Jurkat, Clone E6-1 (cell line): Measurements from ENCODE around the gene GSG1L.

ENCODE experiments used
- DNase-seq: peaks from one replicate; pipeline ENCODE4 v3.0.0-alpha.2; 2011; ENCODE audit warnings: low read depth, low spot score
- H3K4me3 ChIP-seq: 2 replicates; pipeline ENCODE4 v1.5.1; 2011; ENCODE audit warnings: mild to moderate bottlenecking, low read length, control low read depth, moderate library complexity

GSG1L gene

DNA sequence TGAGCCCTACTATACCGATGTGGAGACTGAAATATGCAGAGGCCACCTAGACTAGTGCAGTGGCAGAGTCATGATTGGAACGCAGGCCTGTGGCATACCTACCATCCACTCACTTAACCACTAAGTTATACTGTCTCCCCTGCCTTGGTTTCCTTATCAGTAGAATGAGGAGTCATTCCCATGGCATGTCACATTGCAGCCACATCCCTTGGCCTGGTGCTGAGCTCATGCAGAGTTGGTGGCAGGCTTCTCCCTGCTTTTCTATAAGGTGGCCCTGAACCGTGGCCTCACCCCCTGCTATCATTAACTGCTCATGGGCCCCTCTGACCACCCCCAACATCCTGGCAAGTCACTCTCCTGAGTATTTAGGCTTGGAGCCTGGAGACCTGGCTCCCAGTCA is 301.1 kb downstream of the GSG1L start:
- no peak overlapping the region for H3K4me3 ChIP-seq
- DNase-seq, result no peak

DNA sequence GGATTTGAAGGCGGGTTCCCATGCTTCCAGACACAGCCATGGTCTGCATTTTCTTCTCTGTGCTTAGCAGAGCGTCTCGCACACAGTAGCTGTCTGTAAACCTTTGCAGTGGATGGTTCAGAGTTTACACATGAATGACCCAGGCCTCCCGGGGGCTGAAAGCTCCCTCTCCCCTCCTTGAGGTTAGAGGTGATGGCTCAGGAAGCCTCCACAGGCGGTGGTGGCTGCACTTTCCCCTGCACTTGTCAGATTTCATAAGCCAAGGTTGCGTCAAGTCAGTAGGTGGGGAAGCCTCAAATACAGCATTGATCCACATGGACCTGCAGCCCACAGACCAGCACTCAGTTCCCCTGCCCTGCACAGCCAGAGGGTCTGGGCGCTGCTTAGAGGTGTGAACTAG is 301.7 kb downstream of the GSG1L start:
- DNase-seq, result no peak
- no peak overlapping the region for H3K4me3 ChIP-seq

DNA sequence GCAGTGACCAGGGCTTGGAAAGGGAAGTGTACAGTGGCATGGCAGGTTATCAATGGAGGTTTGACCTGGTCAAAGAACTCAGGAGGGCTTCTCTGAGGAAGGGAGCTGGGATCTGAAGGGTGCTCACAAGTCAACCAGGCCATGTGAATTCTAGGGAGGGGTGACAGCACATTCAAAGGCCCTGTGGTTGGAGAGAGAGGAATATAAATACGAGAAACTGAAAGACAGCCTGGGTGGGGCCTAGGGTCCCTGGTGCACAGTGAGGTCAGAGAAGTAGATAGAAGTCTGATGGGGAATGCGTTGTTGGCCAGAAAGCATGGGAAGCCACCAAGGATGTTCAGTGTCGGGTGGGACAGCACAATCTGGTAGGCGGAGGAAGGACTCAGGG is 302.7 kb downstream of the GSG1L start:
- no peak for DNase-seq
- H3K4me3 ChIP-seq, result no peak overlapping the region

DNA sequence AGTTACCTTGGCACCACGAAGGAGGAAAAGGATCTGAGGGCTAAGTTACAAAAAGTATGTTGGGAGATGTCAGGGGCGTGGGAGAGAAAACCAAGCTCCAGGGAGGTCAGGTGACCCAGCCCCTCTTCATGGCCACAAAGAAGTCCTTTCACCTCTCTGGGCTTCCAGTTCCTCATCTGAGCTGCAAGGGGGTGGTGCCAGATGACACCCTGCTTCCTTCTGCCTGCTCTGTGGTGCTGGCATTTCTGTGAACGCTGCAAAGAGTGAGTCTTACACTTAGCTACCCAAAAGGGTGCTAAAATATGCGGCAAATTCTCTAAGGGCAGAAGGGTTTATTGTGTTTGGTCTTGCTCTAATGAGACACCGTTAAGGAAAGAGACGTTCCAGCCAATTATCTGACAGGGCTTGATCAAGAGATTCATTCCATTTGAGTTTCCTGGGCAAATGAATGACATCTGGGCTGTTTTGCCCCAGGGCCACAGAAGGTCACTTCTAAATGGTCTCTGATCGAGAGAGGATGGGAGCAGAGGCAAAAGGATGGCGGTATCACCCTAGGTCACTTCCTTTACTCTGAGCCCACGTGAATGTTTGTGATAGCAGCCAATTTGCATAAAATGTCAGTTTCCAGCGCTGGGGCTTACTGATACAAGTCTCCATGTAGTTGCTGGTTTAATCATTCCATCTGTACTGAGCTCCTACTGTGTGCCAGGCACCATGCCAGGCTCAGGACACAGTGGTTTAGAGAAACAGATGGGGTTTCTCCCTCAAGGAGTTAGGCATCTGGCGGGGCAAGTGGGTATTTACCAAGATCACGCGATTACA is 303.3 kb downstream of the GSG1L start:
- no peak for DNase-seq

DNA sequence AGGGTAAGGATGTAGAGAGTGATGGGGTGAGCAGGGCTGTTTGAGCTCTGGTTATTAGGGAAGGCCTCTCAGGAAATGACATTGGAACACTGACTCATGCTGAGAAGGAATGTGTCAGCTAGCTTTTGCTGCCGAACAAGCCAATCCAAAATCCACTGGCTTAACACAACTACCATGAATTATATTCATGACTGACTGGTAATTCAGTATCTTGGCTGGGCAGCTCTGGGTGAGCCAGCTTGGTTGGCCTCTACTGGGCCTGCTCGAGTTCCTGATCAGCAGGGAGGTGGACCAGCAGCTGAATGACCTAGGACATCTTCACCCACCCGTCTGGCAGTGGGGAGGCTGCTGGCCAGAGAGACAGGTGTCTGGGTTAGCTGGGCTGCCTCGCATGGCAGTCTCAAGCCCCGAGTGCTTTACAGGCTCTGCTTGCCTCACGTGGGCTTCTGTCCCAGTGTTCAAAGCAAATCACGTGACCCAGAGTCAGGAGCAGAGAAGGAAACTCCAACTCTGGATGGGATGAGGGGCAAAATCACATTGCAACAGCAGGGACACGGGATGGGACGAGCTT is 304.1 kb downstream of the GSG1L start:
- no peak overlapping the region for H3K4me3 ChIP-seq
- DNase-seq, result no peak

More for the DNA sequence above, 303.3 kb downstream of the GSG1L start:
- H3K4me3 ChIP-seq, result no peak overlapping the region

DNA sequence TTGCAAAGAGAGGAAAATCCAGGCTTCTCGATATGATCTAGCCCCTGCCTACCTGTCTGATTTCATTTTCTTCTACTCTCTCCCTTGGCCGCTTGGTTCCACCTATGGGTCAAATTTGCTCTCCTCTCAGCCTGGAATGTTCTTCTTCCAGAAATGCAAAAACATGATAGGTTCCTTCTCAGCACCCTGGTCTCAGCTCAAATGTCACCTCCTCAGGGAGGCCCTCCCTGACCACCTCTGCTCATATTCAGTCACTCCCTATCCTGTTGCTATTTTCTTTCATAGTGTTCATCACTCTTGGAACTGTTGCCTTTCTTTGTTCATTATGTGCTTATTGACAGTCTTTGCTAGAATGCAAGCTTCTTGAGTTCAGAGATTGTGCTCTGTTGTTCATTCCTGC is 305.0 kb downstream of the GSG1L start:
- no peak for DNase-seq
- H3K4me3 ChIP-seq, result no peak overlapping the region

DNA sequence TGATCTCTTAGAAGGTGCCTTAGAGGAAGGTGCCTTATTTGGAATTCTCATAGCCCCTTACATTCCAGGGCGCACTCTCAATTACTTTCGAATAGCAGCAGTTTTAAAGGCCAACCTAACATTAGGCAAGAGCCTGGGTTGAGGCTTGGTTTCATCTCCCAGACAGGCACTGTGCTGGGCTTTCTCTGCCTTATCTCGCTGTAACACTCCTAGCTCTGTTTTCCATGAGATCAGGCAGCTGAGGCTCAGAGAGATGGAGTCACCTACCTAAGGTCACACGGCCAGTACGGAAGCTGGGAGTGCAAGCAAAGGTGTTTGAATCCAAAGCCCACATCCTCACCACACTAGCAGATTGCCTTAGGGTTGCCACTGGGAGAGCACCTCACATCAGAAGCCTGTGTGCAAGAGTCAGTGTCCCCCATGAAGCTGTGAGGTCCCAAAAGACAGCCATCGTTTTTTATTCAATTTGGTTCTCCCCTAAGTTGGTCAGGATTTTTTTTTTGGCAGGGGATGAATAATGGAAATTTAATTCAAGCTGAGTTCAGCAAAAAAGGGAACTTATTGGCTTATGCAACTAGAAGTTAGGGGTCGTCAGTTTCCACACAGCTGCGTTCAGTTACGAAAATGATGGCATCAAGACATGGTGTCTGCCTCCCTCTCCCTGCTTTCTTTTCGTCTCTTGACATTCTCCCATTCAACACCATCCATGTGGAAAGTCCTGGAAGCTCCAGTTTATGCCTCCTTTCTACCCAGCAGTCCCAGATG is 307.1 kb downstream of the GSG1L start:
- DNase-seq, result no peak

DNA sequence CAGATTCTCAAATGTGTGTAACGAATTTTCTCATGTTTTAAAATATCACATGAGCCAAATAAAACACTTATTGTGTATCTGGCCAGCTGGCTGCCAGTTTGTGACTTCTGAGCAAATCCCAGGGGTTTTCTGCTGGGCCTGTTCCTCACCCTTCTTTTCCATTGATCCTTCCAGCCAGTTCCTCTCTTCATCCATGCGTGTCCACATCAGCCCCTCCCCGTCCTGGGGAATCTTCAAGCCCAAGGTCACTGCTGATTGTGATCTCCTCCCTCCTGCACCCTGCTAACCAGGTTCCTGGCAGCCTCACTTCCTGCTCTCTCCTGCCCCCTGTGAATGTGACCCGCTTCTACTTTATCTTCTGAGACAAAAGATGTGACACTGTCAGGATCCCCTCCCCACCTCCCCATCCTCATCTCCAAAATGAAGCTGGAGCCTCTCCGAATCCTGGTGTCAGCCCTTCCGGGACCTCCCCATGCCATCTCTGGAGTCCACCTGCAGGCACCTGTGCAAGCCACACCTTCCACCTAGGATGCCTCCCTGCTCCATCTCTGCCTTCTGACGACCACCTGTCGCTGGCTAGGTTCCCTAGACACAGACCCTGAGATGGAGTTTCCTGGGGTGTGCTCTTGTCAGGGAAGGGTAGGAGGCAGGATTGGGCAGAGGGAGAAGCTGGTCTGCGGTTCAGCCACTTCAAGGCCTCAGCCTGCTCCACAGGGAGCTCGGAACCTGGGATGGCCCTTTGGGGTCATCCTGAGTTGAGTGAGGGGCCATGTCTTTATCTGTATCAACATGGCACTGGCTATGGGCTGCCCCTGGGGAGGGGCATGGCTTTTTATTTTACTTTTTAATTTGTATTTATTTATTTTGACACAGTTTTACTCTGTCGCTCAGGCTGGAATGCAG is 308.5 kb downstream of the GSG1L start:
- DNase-seq, result no peak
- no peak overlapping the region for H3K4me3 ChIP-seq

More for the DNA sequence above, 307.1 kb downstream of the GSG1L start:
- H3K4me3 ChIP-seq, result no peak overlapping the region

DNA sequence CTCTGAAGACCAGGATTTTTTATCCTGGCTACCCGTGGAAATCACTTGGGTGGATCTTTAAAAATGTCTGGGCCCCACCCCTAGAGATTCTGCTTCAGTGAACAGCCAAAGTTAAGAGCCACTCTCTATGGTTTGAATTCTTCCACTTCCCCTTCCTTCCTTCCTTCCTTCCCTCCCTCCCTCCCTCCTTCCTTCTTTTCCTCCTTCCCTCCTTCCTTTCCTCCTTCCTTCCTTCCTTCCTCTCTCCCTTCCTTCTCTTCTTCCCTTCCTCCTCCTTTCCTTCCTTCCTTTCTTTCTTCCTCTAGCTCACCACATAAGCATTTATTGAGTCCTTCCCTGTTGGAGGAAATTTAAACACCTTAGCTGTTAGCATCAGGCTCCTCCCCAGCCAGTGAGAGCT is 310.0 kb downstream of the GSG1L start:
- DNase-seq, result no peak
- no peak overlapping the region for H3K4me3 ChIP-seq

DNA sequence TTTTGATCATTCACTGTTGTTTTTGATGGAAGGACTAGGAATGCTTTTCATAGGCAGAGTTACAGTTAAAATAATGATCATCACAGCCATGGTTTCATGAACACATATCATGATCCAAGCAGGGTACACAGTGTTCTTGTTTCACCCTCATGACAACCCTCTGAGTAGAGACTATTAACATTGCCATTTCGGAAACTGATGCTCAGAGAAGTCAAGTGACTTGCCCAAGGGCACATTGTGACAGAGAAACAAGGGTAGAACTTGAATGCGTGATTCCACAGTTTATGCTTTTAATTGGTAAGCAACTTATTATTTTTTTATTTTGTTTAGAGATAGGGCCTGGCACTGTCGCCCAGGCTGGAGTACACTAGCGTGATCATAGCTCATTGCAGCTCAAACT is 311.3 kb downstream of the GSG1L start:
- no peak overlapping the region for H3K4me3 ChIP-seq
- no peak for DNase-seq

DNA sequence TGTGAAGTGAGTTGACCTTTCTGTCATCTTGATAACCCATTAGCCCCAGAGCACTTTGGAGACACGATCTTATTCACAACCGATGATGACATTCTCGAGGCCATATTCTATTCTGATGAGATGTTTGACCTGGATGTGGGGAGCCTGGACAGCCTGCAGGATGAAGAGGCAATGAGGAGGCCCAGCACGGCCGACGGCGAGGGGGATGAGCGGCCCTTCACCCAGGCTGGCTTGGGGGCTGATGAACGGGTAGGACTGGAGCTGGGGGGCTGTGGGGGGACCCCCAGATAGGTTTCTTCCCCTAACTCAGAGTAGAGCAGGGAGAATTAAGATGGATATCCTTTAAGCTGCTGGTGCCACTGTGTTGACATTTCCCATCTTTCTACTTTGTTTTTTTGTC is 311.8 kb downstream of the GSG1L start:
- DNase-seq, result no peak
- H3K4me3 ChIP-seq, result no peak overlapping the region

DNA sequence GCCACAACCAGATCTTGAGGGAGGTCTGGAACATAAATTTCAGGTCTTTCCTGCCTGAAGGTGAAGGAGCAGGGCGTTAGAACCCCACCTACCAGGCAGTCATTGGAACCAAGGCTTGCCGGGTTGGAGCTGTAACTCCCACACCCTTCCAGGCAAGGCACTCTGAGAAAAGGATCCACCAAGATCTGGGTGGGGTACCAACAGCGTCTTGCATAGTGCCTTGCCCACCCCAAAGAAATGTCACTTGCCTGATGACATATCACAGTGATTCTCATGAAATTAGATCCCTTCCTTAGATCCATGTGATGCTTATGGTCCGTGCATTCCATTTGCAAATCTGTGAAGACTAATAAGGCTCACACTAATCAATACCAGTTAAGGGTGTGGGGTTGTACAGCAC is 312.3 kb downstream of the GSG1L start:
- DNase-seq, result no peak
- no peak overlapping the region for H3K4me3 ChIP-seq

DNA sequence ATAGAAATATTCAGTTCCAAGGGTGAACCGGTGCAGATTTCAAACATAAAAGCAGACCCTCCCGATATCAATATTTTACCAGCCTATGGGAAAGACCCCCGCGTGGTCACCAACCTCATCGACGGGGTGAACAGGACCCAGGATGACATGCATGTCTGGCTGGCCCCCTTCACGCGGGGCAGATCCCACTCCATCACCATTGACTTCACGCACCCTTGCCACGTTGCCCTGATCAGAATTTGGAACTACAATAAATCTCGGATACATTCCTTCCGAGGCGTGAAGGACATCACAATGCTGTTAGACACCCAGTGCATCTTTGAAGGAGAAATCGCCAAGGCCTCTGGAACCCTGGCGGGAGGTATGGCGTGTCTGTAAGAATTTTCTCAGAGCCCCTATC is 313.6 kb downstream of the GSG1L start:
- DNase-seq, result no peak
- H3K4me3 ChIP-seq, result no peak overlapping the region

DNA sequence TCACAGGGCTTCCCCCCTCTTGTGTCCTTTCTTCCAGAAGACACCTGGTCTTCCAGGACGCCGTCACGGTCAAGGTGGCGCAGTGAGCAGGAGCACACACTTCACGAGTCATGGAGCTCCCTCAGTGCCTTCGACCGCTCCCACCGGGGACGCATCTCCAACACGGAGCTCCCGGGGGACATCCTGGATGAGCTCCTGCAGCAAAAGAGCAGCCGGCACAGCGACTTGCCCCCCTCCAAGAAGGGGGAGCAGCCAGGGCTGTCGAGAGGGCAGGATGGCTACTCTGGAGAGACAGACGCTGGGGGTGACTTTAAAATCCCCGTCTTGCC is 314.0 kb downstream of the GSG1L start:
- no peak for DNase-seq
- H3K4me3 ChIP-seq, result no peak overlapping the region

DNA sequence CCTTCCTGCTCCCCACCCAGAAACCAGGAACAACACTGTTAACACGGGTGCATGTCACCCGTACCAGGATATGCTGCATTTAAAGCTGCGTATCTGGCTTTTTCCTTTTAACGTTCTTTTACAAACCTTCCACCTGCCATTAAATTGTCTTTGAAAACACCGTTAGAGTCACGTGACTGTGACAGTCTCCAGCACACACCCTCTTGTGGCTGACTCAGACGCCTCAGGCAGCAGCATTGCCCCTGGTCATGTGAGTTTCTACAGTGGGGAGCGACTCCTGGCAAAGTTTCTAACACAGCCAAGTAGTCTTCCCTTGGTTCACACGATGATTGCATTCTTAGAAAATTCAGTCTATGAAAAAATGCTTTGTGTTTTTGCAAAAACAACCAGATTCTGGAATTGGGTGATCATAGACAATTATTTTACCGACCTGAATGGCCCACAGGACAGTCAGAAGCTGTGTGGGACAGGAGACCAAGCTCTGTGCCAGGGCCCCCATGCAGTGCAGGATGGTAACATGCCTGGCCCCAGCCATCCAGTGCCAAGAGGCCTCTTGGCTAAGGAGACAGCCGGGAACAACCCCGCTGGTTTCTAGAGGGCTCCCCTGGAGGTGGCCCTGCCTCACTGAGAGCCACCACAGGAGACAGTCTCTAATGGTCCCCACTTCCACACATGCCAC is 314.5 kb downstream of the GSG1L start:
- peak; percentile 81 for DNase-seq
- H3K4me3 ChIP-seq, result no peak overlapping the region

DNA sequence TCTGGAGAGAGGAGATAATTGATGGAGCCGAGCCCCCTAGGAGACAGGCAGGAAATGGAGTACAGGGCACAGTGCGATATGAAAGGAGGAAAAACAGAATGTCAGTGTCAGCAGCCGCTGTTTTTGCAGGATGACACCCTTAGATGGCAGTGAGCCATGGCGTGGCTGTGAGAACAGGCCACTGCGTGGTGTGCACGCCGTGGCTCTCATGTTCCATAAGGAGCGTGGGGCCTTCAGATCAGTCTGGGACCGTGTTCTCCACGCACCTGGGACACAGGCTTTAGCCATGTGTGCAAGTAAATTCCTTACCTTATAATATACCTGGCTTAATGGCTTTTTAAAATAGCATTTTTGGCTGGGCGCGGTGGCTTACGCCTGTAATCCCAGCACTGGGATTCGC is 315.6 kb downstream of the GSG1L start:
- DNase-seq, result no peak
- no peak overlapping the region for H3K4me3 ChIP-seq

DNA sequence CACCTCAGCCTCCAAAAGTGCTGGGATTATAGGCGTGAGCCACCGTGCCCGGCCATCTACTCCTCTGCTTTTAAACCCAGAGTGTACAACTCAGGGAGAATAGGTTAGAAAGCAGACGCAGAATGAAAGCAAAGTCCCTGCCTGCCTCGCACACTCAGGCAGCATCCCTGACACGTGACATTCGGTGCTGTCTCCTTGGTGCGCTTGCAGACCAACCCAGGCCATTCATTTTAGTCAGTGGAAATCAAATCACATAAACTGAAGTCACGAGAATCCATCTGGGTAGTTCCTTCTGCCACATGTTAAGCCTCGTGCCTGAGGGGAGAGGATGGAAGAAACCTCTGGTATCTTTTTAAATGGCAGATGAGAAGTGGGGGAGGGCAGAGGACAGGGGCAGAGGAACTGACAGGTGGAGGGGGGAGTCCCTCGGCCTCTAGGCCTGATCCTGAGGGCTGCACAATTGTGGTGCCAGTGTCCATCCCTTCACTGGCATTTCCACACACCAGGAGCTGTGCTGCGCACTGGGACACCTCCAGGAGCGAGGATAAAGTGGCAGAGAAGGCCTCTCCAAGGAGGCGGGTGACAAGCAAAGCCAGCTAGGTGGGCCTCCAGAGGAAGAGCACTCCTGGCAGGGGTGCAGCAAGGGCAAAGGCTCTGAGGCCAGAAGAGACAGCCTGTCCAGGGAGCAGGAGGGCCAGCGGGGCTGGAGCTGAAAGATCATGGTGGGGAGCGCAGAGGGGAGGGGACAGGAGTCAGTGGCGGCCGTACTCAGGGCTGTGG is 317.2 kb downstream of the GSG1L start:
- H3K4me3 ChIP-seq, result no peak overlapping the region
- DNase-seq, result no peak

DNA sequence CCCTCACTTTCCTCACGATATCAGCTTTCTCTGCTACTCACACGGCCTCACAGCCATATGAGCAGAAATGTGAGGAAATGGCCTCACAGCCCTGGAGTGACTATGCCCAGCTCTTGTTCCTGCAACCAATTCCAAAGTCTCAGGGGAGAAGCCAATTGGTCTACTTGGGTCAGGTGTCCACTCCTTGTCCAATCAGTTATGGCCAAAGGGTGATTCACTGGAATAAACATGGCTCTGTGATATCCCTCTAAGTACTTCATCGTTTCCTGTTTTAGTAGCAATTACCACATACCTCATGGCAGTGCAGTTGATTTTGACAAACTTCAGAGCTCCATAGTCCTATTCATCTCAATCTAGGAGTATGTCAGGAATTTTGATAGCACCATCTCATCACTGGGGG is 318.2 kb downstream of the GSG1L start:
- no peak overlapping the region for H3K4me3 ChIP-seq
- no peak for DNase-seq
